Limb (tissue), 2 donors: ENCODE results near the gene DPH2.

Experiments
- DNase-seq, 2 donors: peaks; one replicate each; pipeline ENCODE4 v3.0.0-alpha.2; 2016; ENCODE audit errors: extremely low spot score in 2 of 2

Gene DPH2

DNA sequence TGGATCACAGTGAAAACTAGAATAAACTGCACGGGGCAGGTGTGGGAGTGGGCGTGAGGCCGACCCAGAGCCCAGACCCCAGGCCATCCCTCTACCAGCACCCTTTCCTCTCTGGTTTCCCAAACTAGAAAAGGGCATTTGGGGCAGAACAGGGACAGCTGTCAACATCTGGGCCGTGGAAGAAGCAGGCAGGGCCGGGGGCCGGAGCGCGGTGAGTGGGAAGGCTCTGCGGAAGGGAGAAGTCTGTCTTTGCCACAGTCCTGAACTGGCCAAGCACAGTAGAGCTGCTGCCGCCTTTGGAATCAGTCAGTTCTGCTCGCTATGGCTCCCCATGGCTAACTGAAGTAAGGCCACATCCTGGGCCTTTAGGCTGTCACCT is 28.2 kb downstream of the DPH2 start:
- DNase-seq = no peak

DNA sequence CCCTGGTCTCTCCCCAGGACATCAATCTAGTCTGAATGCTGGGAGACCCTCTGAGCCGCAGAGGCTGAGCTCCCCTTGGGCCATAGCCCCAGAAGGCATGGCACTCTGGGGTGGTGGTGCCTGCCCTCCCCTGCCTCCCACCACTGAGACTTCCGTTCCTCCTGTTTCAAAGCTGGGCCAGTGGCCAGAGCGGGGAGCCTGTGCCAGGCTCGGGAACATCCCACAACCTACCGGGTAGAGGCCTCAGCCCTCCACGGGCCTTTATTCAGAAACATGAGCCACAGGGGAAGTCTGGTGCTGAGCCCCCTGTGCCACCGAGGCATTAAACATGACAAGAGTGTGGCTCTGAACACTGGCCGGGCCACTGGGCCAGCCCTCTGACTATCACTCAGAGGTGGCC is 29.6 kb downstream of the DPH2 start:
- DNase-seq = no peak

DNA sequence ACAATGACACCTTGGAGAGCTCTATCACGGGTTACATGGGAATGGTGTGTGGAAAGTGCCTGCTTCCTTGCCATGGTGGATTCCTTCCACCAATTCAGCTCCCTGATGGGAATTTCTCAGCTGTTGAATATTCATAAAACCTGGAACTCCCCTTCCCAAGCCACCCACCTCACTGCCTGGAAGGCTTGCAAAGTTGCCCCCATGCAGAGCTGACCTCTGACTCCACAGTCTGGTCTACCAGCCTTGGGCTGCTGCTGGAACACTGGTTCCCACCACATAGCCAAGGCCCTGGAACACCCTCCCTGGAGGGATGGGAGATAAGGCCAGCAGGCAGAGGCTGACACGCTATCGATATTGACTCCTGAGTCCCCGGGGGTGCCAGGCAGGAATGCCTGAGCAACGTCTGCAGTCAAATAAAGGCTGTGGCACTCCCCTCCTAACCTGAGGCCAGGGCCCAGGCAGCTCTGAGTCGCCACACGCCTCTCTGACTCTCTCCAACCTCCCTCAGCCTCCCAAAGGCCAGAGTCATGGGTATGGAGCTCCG is 30.4 kb downstream of the DPH2 start:
- no peak for DNase-seq

DNA sequence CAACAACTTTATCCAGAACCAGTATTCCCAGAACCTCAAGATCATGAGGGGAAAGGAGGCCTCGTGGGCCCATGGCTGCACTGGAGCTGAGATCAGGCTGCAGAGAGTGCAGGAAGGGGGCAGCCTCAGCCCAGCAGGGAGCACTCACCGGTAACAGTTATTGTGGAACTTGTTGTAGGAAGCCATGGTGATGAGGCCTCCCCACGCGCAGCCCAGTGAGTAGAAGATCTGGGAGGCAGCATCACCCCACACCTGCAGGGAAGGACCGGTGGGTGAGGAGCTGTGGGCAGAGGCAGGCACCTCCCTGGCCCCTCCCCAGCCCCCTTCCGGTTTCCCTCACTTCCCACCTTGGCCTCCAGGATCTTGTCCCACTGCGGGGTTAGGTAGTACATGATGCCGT is 32.4 kb downstream of the DPH2 start:
- no peak for DNase-seq

DNA sequence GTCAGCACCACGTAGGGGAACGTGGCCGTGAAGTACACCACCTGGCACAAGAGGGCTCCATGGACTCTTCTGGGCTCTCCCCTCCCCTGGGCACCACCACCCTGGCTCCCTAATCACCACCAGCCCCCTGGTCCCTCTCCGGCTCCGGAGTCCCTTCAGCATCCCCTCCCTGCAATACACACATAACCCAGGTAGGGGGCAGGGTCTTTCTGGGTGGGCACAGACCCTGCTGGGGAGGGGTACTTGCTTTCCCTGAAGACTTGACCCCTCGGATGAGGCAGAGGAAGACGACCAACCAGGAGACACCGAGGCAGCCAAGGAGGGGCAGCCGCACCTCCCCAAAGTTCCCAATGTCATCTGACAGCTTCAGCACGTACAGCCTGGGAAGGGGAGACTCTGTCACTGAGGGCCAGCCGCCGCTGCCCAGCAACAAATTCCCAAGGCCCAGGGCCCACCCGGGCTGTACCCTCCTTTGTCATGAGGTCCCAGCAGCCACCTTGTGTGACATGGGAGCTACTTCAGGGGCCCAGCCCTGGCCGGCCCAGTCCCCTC is 32.9 kb downstream of the DPH2 start:
- no peak for DNase-seq

DNA sequence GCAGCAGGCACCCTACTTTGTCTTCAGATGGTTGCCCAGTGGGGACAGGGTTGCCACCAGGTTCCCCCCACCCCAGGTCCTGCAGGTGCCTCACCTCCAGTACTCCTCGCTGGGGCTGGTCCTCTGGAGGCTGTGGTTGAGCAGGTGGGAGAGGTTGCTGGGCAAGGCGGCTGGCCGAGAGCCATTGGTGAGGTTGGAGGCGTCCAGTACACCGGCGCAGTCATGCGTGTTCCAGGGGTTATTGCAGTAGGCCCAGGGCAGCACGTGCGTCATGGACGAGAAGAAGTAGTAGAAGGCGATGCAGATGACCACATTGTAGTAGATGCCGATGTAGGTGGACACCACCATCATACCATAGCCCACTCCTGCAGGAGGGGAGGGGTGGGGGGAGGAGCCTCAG is 38.4 kb downstream of the DPH2 start:
- no peak for DNase-seq

DNA sequence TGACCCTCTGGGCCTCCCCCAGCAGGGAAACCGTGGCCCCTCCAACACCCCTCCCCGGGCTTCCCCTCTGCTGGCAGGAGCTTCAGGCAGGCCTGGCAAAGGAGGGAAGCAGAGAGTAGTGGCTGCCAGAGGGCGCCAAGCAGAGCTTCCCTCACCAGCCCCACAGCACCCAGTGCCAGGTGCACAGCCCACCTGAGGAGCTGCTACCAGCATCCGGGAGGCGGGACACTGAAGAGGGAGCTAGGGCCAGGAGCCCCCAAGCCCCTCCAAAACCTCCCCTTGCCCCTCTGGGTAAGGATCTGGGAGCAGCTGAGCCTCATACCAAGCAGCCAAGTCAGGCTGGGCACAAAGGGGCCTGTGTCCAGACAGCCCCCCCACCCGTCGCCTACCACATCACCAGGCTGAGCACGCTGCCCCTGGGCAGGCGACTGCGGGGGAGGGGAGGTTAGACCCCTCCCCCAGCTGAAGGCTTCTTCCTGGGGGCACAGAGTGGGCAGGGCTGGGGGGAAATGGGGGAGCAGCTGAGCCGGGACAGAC is 41.2 kb downstream of the DPH2 start:
- DNase-seq = no peak

DNA sequence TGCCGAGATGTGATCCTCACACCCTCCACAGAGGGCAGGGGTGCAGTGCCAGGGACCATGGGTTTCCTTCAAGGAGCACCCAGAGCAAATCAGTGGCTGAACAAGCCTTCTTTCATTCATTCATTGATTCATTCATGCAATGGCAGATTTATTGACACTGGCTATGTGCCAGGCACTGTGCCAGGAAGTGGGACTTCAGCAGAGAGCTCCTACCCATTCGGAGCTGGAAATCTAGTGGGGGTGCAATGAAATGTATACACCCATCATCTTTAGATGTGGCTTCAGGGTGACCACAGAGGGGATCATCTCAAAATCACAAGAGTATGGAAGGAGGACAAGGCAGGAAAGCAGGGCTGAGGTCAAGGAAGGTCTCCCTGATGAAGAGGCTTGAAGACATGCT is 42.6 kb downstream of the DPH2 start:
- DNase-seq = no peak

DNA sequence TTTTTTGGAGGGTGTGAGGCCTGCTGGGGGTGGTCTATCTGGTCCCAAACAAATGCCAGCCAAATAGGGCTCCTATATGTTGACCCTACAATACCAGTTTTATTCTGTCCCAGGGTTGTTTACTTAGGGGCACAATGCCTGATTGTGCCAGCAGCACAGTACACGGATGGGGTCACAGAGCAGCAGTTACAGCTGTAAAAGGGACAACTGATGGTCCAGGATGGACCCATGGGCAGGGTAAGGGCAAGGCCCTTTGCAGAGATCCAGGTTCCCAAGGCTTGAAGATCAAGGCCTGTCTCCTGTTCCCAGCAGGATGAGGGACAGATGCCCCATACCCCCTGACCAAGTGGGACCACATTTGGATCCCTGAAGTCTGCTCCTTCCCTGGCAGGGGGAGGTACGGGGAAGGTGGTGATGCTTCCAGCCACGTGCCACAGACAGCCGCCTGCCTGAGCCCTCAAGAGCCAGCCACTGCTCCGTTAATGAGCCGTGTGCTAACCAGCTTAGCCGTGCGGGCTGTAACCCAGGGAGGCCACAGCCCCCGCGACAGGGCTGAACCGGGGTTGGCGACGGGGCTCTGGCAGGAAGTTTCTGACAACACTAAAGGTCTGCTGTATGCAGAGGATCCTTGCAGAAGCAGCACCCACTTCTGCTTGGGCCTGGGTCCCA is 43.3 kb downstream of the DPH2 start:
- DNase-seq = no peak

DNA sequence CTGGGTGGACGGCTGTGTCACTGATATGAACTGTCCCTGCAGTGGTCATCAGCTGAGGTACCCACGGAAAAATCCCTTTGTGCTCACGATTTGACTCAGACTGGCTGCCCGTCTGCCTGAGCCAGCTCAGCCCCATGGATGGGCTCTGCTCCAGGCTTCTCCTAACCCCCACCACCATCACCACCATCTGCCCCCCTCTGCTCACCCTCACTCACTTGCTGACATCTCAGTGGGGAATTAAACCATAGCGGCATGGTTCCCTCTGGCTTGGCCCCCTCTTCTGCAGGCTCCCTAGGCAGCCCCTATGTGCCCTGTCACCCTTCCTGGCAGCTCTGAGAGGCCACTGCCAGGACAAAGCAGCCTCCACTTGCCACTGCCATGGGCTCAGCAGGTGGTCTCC is 44.1 kb downstream of the DPH2 start:
- no peak for DNase-seq

DNA sequence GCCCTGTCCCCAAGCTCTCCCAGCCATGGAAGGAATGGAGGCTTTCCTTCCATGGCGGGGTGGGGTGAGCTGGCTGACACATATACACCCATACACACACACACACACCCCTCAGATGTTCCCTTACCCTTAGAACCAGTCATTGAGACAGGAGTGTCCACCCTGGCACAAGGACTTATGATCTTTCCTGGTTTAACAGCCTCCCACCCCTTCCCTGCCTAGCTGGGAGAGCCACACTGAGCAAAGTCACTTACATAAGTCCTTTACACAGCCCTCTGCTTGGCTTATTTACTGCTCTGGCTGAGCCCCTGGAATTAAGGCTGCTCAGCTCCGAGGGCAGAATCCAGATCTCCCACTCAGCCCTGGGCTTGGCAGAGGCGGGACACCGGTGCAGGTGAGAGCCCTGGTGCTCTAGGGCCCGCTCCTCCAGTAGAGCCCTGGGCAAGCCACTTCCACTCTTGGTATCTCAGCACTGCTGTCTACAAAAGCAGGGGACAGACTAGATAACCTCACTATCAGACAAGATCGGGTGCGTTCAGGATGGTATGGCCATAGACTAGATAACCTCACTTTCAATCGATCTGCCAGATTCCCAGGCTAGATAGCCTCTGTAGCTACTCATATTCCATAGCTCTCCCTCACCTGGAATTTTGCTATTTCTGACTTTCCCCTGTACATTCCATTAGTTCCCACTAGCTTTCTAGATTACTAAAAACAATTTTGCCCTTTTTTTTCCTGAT is 44.7 kb downstream of the DPH2 start:
- DNase-seq = no peak

DNA sequence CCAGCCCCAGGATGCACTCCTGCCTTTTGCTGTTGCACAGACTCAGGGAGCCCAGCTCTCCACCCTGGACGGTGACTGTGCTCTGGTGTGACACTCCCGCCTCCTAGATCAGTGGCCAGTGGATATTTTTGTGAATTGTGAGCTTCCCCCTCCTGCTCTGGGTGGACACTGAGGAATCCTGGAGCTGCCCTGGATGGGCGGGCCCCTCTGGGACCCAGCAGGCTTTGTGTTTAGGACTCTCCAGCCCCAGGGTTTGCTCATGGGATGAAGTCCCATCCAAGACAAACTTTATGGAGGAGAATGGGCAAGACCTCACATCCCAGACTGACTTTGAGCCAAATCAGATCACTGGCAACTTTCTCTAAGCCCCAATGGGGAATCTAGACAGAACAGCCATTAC is 45.4 kb downstream of the DPH2 start:
- DNase-seq = no peak

DNA sequence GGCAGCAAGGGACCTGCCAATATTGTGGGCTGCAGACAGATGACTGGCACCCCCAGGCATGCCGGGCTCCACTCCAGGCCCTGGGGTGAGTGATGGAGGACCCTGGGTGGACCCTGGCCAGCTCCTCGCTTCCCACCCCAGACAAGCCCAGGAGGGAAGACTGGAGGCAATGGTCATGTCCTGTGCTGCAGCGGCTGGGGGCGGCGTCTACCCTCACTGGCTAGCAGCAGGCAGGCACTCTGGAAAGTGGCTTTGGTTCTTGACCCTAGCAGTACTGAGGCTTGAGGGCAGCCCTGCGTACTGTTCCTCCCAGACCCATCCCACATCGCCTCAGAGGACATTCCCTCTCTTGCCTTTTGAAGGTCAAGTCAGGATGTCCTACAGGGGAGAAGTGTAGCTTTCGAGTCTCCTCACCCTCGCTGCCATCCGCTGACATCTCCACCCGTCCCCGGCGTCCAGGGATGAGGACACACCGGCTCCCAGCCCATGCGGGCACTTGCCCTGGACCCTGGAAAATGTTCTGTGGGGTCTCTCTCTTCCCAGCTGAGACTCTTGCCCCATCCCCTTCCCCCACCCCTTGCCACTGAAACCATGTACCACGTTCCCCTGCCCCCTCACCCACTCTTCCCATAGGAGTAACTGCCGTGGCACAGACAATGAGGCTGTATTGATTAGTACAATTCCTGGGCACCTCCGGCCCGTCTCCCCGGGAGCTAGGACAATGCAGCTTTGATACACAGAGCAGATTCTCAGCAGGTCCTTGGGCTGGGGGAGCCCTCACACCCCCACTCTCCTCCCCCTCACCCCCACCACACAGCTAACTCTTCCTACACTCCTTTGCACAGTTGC is 46.5 kb downstream of the DPH2 start:
- no peak for DNase-seq

DNA sequence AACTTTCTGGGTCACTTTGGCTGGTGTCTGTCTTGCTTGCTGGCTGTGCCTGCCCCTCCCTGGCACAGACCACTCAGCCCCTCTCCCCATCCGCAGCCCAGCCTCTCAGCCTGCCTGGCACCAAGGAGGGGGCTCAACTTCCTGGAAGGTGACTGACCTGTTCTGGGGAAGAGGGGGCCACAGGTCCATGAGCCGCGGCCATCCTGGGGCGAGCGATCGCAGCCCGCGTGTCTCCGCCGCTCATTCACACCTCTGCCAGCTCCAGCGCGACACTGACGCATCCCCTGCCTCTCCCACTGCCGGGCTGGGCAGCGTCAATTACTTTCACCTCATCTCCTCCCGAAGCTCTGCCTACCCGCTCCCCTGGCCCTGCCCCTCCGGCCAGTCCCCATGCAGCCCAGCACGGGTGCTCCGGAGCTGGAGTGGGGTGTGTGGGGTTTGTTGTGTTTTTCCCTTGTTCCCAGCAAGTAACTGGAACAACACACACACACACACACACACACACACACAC is 47.1 kb downstream of the DPH2 start:
- DNase-seq = no peak

DNA sequence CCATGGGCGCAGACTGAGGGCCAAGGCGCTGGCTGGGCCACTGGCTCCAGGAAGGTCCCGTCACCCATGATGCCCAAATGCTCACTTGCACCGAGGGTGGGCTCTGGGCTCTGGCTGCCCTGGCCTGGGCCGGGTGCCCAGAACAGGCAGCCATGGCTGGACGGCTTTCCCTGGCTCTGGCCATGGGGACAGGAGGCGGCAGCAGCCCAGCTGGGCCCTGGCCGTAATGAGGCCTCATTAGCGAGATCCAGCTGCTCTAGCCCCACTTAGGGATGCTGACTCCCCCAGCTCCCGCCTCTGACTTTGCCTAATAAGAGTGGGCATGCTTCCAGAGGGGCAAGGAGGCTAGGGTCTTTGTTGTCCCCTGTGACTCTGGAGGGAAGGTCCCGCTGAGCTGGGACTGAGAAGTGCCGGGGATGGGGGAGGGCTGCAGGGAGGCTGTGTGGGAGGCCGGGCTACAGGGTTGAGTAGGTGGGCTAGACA is 49.7 kb downstream of the DPH2 start:
- no peak for DNase-seq

DNA sequence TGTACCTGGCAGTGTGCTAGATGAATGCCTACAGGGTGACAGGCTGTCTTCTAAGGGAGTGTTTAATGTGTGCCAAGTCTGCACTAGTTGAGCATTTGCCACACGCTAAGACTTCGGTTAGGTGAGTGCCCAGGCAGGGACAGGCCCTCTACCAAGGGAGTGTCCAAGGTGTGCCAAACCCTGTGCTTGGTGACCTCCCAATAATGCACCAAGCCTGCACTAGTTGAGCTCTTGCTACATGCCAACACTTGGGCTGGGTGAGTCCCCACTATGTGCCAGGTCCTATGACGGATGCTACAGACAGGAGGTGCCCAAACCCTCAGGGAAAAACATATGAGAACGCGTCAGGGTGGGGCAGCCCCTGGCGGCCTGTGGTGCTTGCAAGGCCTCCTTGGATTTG is 50.7 kb downstream of the DPH2 start:
- DNase-seq = no peak

DNA sequence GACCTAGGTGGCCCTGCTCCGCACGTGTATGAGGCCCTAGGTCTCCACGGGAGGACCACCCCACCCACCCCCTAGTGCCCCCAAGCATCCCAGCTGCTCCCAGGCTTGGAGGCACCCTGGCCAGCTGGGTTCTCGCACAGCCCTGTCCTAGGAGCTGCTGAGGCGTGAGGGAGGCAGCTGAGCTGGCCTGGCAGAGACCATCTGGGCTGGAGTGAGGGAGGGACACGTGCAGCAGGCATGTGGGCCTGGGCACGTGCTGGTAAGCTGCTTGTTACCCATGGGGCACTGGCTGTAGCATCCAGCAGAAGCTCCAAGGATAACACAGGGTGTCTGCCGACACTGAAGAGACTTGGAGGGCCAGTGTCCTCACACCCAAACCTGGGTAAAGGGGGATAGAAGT is 51.3 kb downstream of the DPH2 start:
- no peak for DNase-seq

DNA sequence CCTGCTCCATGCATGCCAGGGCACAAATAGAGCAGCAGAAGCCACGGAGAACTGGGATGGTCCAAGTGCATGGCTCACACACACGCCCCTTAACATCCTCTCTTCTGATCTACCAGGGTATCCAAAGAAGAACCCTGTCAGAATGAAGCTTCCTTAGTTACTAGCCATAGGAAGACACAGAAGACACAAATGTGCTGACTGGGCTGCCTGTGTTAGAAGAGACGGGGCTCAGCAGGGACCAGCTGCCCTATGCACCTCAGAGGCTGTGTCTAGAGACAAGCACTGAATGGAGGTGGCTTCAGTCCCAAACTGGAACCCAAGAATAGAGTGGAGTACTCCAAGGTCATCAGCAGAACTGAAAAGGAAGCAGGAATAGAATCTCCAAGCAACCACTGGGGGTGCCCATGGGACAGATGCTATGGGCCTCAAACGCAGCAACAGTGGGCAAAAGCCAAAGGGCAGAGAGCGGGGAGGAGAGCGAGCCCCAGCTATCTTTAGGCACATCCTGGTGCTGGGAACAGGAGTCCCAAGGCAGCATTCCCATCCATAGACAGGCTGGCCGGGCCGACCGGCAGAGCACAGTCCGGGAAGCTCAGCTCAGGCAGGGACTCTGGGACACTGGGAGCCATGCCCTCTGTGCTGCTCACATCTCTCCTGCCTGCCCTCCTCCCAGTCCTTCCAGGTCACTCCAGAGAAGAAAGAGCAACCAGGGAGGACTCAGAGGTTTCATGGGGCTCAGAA is 51.9 kb downstream of the DPH2 start:
- no peak for DNase-seq
